ENCODE data around the gene C18orf32.
"Not testable (repeated sequence)": the region's sequence is repeated elsewhere in the genome, so short reads cannot be mapped to it uniquely, and the experiment has no call there.

The C18orf32 gene

DNA sequence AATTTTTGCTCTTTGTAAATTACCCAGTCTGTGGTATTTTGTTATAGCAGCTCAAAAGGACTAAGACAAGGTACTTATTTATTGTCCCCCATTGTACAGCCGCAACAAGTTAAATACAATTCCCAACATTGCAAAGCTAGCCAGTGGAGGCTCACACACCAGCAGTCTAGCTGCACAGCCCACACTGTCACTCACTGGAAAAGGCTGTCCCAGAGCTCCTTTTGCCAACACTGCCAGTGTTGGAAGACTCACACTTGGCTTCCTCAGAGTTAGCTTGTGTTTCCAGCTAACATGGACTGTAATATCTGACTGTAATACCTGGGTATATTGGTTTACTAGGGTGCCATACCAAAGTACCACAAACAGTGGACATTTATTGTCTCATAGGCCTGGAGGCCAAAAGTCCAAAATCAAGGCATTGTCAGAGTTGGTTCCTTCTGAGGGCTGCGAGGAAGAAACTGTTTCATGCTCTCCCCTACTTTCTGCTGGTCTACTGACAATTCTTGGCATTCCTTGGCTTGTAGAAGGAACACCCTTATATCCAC is 19.9 kb downstream of the C18orf32 start:
- no peak for FAIRE-seq

GRCh38 chr18:49464718-49465598 is 22.1 kb downstream of the C18orf32 start:
- no peak for FAIRE-seq

- FAIRE-seq, result no peak
Measured at GRCh38 chr18:49461602-49461977, 25.4 kb downstream of the C18orf32 start.

DNA sequence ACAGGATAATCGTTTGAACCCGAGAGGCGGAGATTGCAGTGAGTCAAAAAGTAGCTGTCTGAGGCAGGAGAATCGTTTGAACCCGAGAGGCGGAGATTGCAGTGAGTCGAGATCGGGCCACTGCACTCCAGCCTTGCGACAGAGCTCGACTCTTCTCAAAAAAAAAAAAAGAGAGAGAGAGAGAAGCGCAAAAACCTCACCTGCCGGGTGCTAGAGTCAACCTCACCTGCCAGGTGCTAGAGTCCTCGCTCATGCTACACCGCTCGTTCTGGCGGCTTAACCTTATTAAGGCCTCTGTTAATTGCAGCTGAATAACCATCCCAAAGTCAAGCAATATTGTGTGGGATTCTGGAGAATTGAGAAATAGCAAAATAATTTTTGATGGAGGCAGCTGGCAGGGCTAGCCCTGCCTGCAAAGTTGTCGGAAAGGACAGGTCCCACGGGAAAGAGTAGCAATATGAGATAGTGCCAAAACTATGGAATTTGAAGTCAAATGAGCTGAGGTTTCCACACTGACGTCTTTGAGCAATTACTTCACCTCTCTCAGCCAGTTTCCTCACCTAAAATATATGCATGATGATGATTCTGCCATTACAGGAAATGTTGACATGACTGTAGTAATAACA is 25.9 kb downstream of the C18orf32 start:
- FAIRE-seq, result no peak

DNA sequence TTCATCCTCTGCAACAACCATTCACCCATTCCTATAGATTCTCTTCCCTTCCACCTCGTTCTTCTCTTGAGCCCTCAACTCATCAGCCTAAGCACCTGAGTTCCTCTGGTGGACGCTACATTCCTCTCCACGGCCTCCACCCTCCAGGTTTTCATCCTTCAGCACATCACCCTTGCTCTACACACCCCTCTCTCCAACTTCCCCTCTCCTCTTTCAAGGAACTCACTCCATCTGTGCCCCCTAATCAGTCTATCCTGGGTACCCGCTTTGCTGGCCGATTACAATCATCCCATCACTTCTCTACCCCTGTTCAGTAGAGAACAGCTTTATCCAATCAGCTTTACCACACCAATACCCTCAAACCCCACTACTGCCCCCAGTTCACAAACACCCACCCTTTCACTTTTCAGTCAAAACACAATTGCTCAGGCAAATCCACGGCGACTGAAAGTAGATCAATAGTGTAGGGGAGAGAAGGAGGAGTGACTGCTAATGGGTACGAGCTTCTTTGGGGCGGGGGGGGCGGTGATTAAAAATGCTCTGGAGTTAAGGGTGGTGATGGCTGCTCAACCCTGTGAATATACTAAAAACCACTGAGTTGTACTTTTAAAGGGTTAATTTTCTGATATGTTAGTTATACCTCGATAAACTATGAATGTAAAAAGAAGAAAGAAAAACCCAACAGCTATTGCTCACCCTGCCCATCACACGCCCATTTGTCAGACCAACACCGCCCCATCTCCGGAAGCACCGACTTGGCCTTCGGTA is 27.4 kb downstream of the C18orf32 start:
- no peak for FAIRE-seq

DNA sequence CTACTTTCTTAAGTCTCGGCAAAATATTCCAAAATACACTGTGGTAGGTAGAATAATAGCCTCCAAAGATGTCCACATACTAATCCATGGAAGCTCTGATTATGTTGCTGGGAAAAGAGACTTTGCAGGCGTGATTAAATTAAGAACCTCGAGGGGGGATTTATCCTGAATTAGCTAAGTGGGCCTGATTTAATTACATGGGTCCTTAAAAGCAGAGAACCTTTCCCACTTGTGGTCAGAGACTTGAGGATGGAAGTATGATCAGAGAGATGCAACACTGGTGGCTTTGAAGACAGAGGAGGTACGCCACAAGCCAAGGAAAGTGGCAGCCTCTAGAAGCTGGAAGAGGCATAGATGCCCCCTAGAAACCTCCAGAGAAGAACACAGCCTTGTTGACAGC is 29.4 kb downstream of the C18orf32 start:
- FAIRE-seq, result no peak

- no peak for FAIRE-seq
Measured at GRCh38 chr18:49456794-49457193, 30.2 kb downstream of the C18orf32 start.

- not testable (repeated sequence) for FAIRE-seq
Measured at GRCh38 chr18:49452534-49452933, 34.5 kb downstream of the C18orf32 start.

DNA sequence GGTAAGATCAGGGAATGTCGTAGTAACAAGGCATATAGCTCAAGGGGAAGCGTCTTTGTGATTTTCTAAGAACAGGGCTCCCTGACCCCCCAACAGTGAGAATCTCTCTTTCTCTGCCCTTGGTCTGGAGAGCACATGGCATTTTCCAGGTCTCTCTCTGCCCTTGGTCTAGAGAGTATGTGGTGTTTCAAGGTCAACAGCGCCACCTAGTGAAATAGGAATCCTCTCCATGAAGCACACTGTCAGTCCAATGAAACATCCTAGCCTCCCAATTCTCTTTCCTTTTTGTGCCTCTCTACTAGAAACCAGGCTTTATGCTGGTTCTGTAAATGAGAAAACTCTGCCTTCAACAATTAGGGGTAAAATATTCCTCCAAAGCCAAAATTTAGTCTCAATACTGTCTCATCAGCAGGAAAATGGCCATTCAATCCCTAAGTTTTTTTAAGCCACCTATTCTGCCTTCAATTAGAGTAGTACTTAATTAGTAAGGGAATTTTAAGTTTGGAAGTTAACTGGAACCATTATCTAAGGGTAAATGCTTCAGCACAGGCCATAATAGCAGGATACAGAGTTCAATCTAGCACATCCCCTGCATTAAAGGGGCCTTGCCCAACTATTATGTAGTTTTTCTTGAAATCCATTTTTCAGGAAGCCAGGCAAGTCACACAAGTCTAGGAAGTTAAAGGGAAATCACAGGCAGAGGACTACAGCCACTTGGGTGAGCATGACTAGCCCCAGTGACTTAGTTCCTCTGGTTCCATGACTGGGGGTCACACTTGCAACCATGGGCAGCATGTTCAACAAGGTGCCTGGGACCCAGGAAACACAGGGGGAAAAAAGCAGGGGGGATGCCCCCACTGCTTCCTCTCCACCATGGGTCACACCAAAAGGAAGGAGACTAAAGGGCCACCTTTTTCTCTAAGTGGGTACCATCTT is 39.0 kb downstream of the C18orf32 start:
- FAIRE-seq, result no peak

- FAIRE-seq, result no peak
Measured at GRCh38 chr18:49446481-49446880, 40.6 kb downstream of the C18orf32 start.

DNA sequence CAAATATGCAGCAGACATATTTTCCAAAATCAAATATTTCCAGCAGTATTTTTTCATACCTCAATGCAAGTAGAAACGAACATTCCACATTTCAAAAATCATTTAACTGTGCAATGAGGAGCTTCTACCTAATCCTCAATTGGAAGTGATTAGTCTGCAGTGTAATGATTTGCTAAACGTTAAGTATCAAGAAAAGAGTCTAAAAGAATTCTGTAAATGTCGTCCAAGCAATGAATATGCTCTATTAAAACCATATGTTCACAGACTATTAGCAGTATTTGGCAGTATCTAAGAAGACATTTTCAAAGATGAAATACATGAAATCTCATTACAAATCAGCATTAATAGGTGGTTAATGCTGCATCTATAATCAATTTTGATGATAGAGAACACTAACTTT is 42.5 kb downstream of the C18orf32 start:
- FAIRE-seq, result no peak

DNA sequence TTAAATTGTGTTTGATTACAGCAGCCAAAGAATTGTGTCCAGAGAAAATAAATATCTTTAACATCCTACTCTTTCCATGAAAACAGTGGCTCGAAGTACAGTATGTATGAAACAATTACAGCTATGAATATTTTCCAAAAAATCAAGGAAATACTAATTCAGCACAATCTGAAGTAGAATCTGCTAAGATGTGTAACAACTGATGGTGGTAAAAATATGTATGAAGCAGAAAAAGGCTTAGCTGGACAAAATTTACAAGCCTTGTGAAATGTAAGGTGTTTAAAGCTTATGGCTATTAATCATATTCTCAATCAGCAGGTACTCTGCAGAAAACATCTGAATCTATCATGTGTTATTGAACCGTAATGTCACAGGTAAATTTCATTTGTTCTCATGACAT is 43.2 kb downstream of the C18orf32 start:
- no peak for FAIRE-seq

DNA sequence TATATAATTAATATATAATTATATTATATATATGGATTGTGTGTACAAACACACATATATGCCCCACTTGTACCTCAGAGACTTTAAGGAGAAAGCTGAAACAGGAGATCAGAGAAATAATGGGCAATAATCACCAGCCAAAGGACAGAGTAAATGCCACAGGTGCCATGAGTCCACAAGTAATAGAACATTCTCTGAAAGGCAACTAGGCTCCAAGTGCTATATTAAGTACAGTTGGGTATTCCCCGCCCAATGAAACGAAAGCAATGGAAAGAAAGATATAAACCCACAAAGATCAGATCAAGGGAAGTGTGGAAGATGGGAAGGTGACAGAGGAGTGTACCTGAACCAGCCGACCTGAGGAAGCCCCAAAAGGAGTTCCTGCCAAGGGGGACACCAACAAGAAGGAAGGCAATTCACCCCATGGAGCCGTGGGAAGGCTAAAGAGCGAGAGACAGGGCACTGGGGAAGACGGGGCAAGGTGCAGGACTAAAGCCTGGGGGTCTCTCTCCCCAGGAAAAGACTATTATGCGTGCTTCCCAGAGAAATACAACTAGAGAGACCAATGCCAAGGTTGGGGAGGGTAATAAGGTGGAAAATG is 45.6 kb downstream of the C18orf32 start:
- FAIRE-seq, result no peak

DNA sequence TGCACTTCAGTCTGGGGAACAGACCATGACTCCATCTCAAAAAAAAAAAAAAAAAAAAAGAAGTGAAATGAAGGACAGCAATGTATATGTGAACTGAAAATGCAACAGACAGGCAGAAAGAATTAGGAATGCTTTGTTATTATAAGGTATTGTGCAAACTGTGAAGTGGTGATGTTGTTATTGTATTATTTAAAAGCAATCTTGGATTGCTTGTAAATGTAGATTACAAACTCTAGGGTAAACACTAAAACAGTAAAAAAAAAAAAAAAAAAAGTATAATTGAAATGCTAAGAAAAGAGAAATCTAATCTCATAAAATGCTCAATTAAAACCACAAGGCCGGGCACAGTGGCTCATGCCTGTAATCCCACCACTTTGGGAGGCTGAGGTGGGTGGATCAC is 51.9 kb downstream of the C18orf32 start:
- no peak for FAIRE-seq

GRCh38 chr18:49432602-49433001 is 54.4 kb downstream of the C18orf32 start:
- FAIRE-seq, result no peak

- FAIRE-seq, result no peak
Measured at GRCh38 chr18:49431165-49431962, 55.7 kb downstream of the C18orf32 start.

Measured in colon (tissue), 2 donors.